Activated naive CD4-positive, alpha-beta T cell treated with anti-CD3 and anti-CD28 coated beads for 36 hours (primary cell): ENCODE results near the gene RRM2. TPM values are rescaled to one million over a fixed set of nuclear protein-coding genes. Genes with fewer than 3 reads are reported as not detected.
"Not testable (repeated sequence)": the region's sequence is repeated elsewhere in the genome, so short reads cannot be mapped to it uniquely, and the experiment has no call there.

Experiments
- CTCF ChIA-PET: fragments of 350-600 bp; sonication (Branson Sonifier 250); formaldehyde crosslinking; loops from one replicate; lab custom pipeline; 2021; ENCODE audit warnings: antibody characterized with exemption; lab: Charles Lee
- DNase-seq: peaks from one replicate; pipeline ENCODE4 v3.0.0-alpha.2; 2020
- H3K27ac Mint-ChIP-seq: one replicate; pipeline ENCODE4 v1.8.0; 2021; ENCODE audit warnings: mild to moderate bottlenecking, mixed read lengths
- H3K27me3 Mint-ChIP-seq: one replicate; pipeline ENCODE4 v1.8.0; 2021; ENCODE audit warnings: low read depth, mixed read lengths
- H3K36me3 Mint-ChIP-seq: one replicate; pipeline ENCODE4 v1.8.0; 2021; ENCODE audit warnings: low read depth, mixed read lengths
- H3K4me1 Mint-ChIP-seq: one replicate; pipeline ENCODE4 v1.8.0; 2021; ENCODE audit warnings: low read depth, mixed read lengths
- H3K4me3 Mint-ChIP-seq: one replicate; pipeline ENCODE4 v1.8.0; 2021; ENCODE audit warnings: mild to moderate bottlenecking, moderate library complexity, mixed read lengths
- H3K9me3 Mint-ChIP-seq: one replicate; pipeline ENCODE4 v1.8.0; 2021; ENCODE audit warnings: mixed read lengths
- intact Hi-C: fragments of 100-400 bp; cut with micrococcal nuclease; formaldehyde crosslinking; loops from one replicate; pipeline ENCODE4 v1.15.1; 2023
- total RNA-seq, 2 experiments: library from RNA; stranded (reverse); gene quantifications; one replicate each; pipeline ENCODE4 v1.2.3, GENCODE V29; 2021

Gene RRM2
- total RNA-seq, 2 experiments from 2014 or later = 466 to 514 TPM

DNA sequence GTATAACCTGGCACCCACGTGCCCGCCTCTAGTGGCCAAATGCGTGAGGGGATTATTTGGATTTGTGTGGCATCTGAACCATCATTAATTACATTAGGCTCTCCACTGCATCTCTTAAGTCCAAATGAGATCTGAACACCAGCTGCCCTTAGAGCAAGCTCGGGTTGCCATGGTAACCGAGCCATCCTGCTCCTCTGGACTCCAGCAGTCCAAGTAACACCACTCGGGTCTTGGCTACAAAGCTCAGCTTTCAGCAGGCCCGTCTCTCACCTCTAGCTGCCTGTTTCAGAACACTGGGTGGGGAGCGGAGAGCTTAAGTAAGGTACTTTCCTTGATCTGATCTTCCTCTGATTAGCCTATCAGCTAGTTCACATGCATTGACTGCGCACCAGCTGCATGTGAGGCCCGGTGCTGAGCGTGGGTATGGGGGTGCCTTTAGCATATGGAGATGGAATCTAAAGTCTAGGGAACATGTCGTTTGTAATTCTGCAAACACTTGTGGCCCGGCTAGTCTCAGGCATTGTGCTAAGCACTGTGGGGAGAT lies 28.2 kb upstream of the RRM2 start:
- Mint-ChIP-seq H3K9me3 (no peaks in the 10 kb centered on the region), H3K27ac (no peak overlapping the region), H3K27me3 (peaks cover 51% of the 10 kb centered on the region), H3K36me3 (peaks cover 2% of the 10 kb centered on the region), H3K4me1 (peaks cover 10% of the 10 kb centered on the region), H3K4me3 (no peak overlapping the region)
- intact Hi-C loops = no loop called here
- CTCF ChIA-PET = interaction anchor here (3.5 to 6.3 kb wide), 2 partner anchors 9 to 22 kb away, joined by 19 to 117 read pairs; no protein-coding TSS in a partner anchor
- no peak for DNase-seq

GRCh38 chr2:10095175-10095574 lies 27.4 kb upstream of the RRM2 start:
- intact Hi-C loops = no loop called here
- Mint-ChIP-seq H3K4me1 (peaks cover 10% of the 10 kb centered on the region), H3K9me3 (no peaks in the 10 kb centered on the region), H3K4me3 (no peak overlapping the region), H3K36me3 (peaks cover 2% of the 10 kb centered on the region), H3K27ac (no peak overlapping the region), H3K27me3 (peaks cover 43% of the 10 kb centered on the region)
- CTCF ChIA-PET = interaction anchor here (1.2 to 6.3 kb wide), 3 partner anchors 10 to 111 kb away, joined by 4 to 117 read pairs (median 19); no protein-coding TSS in a partner anchor
- DNase-seq = no peak

DNA sequence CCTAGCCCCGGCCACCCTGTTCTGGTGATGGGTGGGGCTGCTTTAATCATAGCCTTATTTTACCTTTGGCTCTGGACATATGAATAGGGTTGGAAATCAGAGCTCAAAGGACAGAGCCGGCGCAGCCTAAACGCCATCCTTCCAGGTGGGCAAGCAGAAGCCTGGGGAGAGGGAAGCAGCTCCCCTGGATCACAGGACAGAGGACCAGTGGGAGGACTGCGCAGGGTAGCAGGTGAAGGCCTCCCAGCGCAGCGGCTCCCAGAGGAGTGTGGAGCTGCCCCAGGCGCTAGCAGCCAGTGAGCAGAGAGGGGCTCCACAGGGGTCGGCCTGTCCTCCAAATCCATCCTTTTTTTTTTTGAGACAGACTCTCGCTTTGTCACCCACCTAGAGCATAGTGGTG lies 25.9 kb upstream of the RRM2 start:
- Mint-ChIP-seq H3K4me3 (no peak overlapping the region), H3K27ac (no peak overlapping the region), H3K9me3 (no peaks in the 10 kb centered on the region), H3K36me3 (peaks cover 2% of the 10 kb centered on the region), H3K4me1 (peaks cover 6% of the 10 kb centered on the region), H3K27me3 (peaks cover 35% of the 10 kb centered on the region)
- intact Hi-C loops = loop anchor here (1.0 kb wide), 1 partner anchor 24 kb away; no protein-coding TSS in a partner anchor
- DNase-seq = no peak
- CTCF ChIA-PET = interaction anchor here (0.7 to 6.3 kb wide), 17 partner anchors 9 to 1763 kb away, joined by 3 to 117 read pairs (median 5); no protein-coding TSS in a partner anchor

DNA sequence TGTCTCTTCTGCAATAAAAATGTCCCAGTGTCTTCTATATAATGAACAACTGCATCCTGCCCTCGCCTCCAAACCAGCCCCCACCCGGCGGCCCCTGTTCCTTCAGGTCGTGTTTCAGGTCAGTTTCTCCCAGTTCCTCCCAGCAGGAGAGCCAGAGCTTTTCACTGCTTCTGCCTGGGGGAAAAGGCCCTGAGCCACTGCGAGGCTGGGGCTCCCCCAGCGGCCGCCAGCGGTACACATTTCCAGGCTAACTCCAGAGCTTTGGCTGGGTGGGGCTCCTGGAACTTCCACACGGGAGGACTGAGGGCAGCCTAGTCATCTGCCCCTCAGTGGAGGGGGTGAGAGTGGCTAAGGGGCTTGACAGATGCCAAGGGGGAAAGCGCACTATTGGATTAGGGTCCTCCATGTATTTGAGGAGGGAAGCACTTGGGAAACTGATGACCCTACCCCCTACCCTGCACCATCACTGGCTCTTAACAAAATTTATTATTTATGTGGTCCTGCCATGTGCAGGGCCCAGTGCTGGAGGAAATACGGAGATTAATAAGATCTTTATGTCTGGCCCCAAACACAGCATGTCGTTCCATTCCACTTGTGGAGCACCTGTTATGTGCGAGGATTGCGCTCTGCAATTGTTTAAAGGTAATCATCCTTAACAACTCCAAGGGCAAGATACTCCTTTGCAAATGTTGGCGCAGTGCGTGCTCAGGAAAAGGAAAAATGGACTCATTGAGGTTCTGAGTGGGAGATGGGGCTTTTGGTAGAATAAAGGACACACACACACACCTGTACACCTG lies 25.0 kb upstream of the RRM2 start:
- intact Hi-C loops = loop anchor here (1.0 kb wide), 1 partner anchor 25 kb away; no protein-coding TSS in a partner anchor
- Mint-ChIP-seq H3K4me3 (no peak overlapping the region), H3K9me3 (no peaks in the 10 kb centered on the region), H3K27me3 (peaks cover 26% of the 10 kb centered on the region), H3K4me1 (peaks cover 2% of the 10 kb centered on the region), H3K36me3 (no peaks in the 10 kb centered on the region), H3K27ac (no peak overlapping the region)
- CTCF ChIA-PET = interaction anchor here (0.6 to 6.3 kb wide), 18 partner anchors 10 to 338 kb away, joined by 3 to 117 read pairs (median 4); no protein-coding TSS in a partner anchor
- peak; percentile 41 for DNase-seq

DNA sequence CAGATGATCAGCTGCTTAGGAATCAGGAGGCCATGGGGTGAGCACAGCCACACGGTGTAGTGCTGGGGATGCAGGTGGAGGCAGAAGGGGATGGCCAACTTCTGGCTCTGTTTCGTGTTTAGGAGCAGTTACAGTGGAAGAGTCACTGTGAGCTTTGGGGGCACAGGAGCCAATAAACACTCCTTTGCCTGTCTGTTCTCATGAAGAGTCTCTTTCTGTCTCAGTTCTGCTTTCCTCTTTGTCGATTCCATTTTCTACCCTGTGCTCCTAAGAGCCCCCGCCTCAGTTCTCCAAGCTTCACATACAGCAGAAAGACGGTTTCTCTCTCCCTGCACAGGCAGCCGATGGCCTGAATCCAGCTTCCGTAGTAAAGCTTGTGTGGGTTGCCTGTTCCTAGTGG lies 21.0 kb upstream of the RRM2 start:
- intact Hi-C loops = no loop called here
- no peak overlapping the region for H3K27ac Mint-ChIP-seq
- H3K36me3 Mint-ChIP-seq = no peaks in the 10 kb centered on the region

GRCh38 chr2:10103179-10103578 lies 19.4 kb upstream of the RRM2 start:
- Mint-ChIP-seq H3K27ac (no peak overlapping the region), H3K9me3 (peaks cover 7% of the 10 kb centered on the region), H3K27me3 (no peaks in the 10 kb centered on the region), H3K4me1 (no peaks in the 10 kb centered on the region), H3K36me3 (no peaks in the 10 kb centered on the region), H3K4me3 (no peak overlapping the region)
- intact Hi-C loops = no loop called here
- CTCF ChIA-PET = interaction anchor here (2.7 kb wide), 1 partner anchor 30 kb away, joined by 11 read pairs; no protein-coding TSS in a partner anchor
- DNase-seq = no peak

More for the DNA sequence above, 21.0 kb upstream of the RRM2 start:
- H3K9me3 Mint-ChIP-seq = no peaks in the 10 kb centered on the region
- no peak for DNase-seq
- H3K4me1 Mint-ChIP-seq = peaks cover 2% of the 10 kb centered on the region
- peaks cover 4% of the 10 kb centered on the region for H3K27me3 Mint-ChIP-seq
- CTCF ChIA-PET = interaction anchor here (0.6 to 2.7 kb wide), 3 partner anchors 28 to 59 kb away, joined by 4 to 11 read pairs (median 4); no protein-coding TSS in a partner anchor
- no peak overlapping the region for H3K4me3 Mint-ChIP-seq

DNA sequence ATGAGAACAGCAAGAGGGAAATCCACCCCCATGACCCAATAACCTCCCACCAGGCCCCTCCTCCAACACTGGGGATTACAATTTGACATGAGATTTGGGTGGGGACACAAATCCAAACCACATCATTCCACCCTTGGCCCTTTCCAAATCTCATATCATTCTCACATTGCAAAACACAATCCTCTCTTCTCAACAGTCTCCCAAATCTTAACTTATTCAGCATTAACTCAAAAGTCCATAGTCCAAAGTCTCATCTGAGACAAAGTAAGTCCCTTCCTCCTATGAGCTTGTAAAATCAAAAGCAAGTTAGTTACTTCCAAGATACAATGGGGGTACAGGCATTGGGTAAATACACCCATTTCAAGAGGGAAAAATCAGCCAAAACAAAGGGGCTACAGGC lies 17.6 kb upstream of the RRM2 start:
- H3K9me3 Mint-ChIP-seq, CTCF ChIA-PET, H3K36me3 Mint-ChIP-seq, H3K27me3 Mint-ChIP-seq, H3K27ac Mint-ChIP-seq, intact Hi-C loops, H3K4me1 Mint-ChIP-seq, H3K4me3 Mint-ChIP-seq, DNase-seq: not testable (repeated sequence)

- Mint-ChIP-seq H3K27ac (no peak overlapping the region), H3K36me3 (no peaks in the 10 kb centered on the region), H3K4me3 (no peak overlapping the region), H3K9me3 (peaks cover 7% of the 10 kb centered on the region), H3K4me1 (no peaks in the 10 kb centered on the region), H3K27me3 (no peaks in the 10 kb centered on the region)
- intact Hi-C loops = no loop called here
- DNase-seq = no peak
- CTCF ChIA-PET = interaction anchor here (1.1 to 2.2 kb wide), 2 partner anchors 12 to 36 kb away, joined by 3 to 10 read pairs; no protein-coding TSS in a partner anchor
Observed at GRCh38 chr2:10109311-10109710, 13.2 kb upstream of the RRM2 start.

DNA sequence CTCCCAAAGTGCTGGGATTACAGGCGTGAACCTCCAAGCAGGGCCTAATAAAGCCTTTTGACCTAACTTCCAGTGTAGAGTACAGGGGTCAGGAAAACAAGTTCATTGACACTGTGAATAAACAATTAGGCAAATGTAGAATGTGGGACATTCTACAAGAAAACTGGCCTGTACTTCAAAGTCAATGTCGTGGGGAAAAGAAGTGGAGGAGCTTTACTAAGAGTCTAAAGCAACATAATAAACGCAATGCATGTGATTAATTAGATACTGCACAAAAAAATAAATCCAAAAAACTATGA lies 3.6 kb upstream of the RRM2 start:
- CTCF ChIA-PET = interaction anchor here (0.9 to 5.6 kb wide), 3 partner anchors 46 to 316 kb away, joined by 3 to 33 read pairs (median 7); no protein-coding TSS in a partner anchor
- H3K36me3 Mint-ChIP-seq = peaks cover 31% of the 10 kb centered on the region
- no peak overlapping the region for H3K27ac Mint-ChIP-seq
- H3K4me1 Mint-ChIP-seq = peaks cover 5% of the 10 kb centered on the region
- intact Hi-C loops = no loop called here
- H3K27me3 Mint-ChIP-seq = no peaks in the 10 kb centered on the region
- H3K4me3 Mint-ChIP-seq = peak overlapping the region; percentile 6
- DNase-seq = no peak
- H3K9me3 Mint-ChIP-seq = no peaks in the 10 kb centered on the region

DNA sequence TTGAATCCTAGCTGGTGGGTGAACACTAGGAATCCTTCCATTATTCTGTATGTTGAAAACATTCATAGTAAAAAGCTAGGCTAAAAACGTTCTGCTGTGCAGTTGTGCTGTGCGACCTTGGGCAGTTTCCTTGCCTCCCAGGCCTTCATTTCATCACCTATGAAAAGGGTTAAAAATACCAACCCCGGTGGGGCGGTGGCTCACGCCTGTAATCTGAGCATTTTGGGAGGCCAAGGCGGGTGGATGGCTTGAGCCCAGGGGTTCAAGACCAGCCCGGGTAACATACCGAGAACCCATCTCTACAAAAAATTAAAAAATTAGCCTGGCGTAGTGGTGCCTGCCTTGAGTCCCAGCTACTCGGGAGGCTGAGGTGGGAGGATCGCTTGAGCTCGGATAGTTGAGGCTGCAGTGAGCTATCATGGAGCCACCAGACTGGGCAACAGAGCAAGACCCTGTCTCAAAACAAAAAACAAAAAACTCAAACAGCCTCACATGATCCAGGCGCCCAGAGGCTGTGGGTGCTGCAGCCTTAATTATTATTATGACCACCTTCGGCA lies 2.9 kb upstream of the RRM2 start:
- CTCF ChIA-PET = interaction anchor here (0.6 to 5.6 kb wide), 6 partner anchors 22 to 504 kb away, joined by 3 to 33 read pairs (median 3); no protein-coding TSS in a partner anchor
- H3K9me3 Mint-ChIP-seq = no peaks in the 10 kb centered on the region
- peak overlapping the region; percentile 99 for H3K4me3 Mint-ChIP-seq
- H3K27me3 Mint-ChIP-seq = no peaks in the 10 kb centered on the region
- intact Hi-C loops = loop anchor here (1.0 to 10.0 kb wide), 14 partner anchors 39 to 1628 kb away; partner anchors contain the start of genes CYS1, GRHL1, ID2 and LPIN1
- H3K4me1 Mint-ChIP-seq = peaks cover 9% of the 10 kb centered on the region
- no peak for DNase-seq
- H3K36me3 Mint-ChIP-seq = peaks cover 38% of the 10 kb centered on the region
- H3K27ac Mint-ChIP-seq = peak overlapping the region; percentile 99

GRCh38 chr2:10120158-10120876 lies 2.2 kb upstream of the RRM2 start:
- DNase-seq = peak; percentile 98
- Mint-ChIP-seq H3K27me3 (no peaks in the 10 kb centered on the region), H3K4me1 (peaks cover 15% of the 10 kb centered on the region), H3K36me3 (peaks cover 44% of the 10 kb centered on the region), H3K9me3 (no peaks in the 10 kb centered on the region), H3K27ac (peak overlapping the region; percentile 99), H3K4me3 (peak overlapping the region; percentile 99)
- intact Hi-C loops = loop anchor here (1.0 to 10.0 kb wide), 14 partner anchors 40 to 1627 kb away; partner anchors contain the start of genes CYS1, GRHL1, ID2 and LPIN1
- CTCF ChIA-PET = interaction anchor here (0.6 to 5.6 kb wide), 5 partner anchors 23 to 504 kb away, joined by 3 to 33 read pairs (median 3); no protein-coding TSS in a partner anchor
